GM18868 (cell line): ENCODE data around the gene CHAC1.
"Not testable (repeated sequence)": the region's sequence is repeated elsewhere in the genome, so short reads cannot be mapped to it uniquely, and the experiment has no call there.

ENCODE experiments used
- ATAC-seq: cut with Tn5 transposase; IDR thresholded peaks from one replicate; pipeline ENCODE4 v1.9.1; 2021; ENCODE audit warnings: mild to moderate bottlenecking, moderate library complexity; ENCODE audit not compliant: unreplicated experiment

The CHAC1 gene

GRCh38 chr15:40955930-40956540 is 2.8 kb downstream of the CHAC1 start:
- ATAC-seq: no peak

GRCh38 chr15:40956541-40956982 is 3.3 kb downstream of the CHAC1 start:
- no peak for ATAC-seq

- ATAC-seq: no peak
Measured at GRCh38 chr15:40957041-40957555, 3.8 kb downstream of the CHAC1 start.

- ATAC-seq: no peak
Measured at GRCh38 chr15:40957581-40958051, 4.3 kb downstream of the CHAC1 start.

GRCh38 chr15:40958146-40958545 is 4.9 kb downstream of the CHAC1 start:
- ATAC-seq: no peak

GRCh38 chr15:40958723-40959122 is 5.5 kb downstream of the CHAC1 start:
- no peak for ATAC-seq

- ATAC-seq: no peak
Measured at GRCh38 chr15:40959331-40960141, 6.3 kb downstream of the CHAC1 start.

- ATAC-seq: no peak
Measured at GRCh38 chr15:40960151-40960885, 7.0 kb downstream of the CHAC1 start.

GRCh38 chr15:40960925-40961324 is 7.7 kb downstream of the CHAC1 start:
- no peak for ATAC-seq

- ATAC-seq: not testable (repeated sequence)
Measured at GRCh38 chr15:40961740-40962139, 8.5 kb downstream of the CHAC1 start.

- ATAC-seq: not testable (repeated sequence)
Measured at GRCh38 chr15:40962317-40962716, 9.0 kb downstream of the CHAC1 start.

GRCh38 chr15:40963201-40963600 is 9.9 kb downstream of the CHAC1 start:
- no peak for ATAC-seq

GRCh38 chr15:40964006-40964405 is 10.7 kb downstream of the CHAC1 start:
- ATAC-seq: no peak

GRCh38 chr15:40964634-40965033 is 11.4 kb downstream of the CHAC1 start:
- ATAC-seq: no peak

GRCh38 chr15:40968290-40969085 is 15.2 kb downstream of the CHAC1 start:
- no peak for ATAC-seq

GRCh38 chr15:40969363-40969762 is 16.1 kb downstream of the CHAC1 start:
- no peak for ATAC-seq

- ATAC-seq: no peak
Measured at GRCh38 chr15:40974879-40975278, 21.6 kb downstream of the CHAC1 start.

- no peak for ATAC-seq
Measured at GRCh38 chr15:40976819-40977218, 23.5 kb downstream of the CHAC1 start.

GRCh38 chr15:40978141-40978540 is 24.9 kb downstream of the CHAC1 start:
- no peak for ATAC-seq

GRCh38 chr15:40978562-40978961 is 25.3 kb downstream of the CHAC1 start:
- ATAC-seq: no peak

- no peak for ATAC-seq
Measured at GRCh38 chr15:40981186-40981585, 27.9 kb downstream of the CHAC1 start.
